ENCODE measurements around the gene UBE2J2.

Gene UBE2J2

DNA sequence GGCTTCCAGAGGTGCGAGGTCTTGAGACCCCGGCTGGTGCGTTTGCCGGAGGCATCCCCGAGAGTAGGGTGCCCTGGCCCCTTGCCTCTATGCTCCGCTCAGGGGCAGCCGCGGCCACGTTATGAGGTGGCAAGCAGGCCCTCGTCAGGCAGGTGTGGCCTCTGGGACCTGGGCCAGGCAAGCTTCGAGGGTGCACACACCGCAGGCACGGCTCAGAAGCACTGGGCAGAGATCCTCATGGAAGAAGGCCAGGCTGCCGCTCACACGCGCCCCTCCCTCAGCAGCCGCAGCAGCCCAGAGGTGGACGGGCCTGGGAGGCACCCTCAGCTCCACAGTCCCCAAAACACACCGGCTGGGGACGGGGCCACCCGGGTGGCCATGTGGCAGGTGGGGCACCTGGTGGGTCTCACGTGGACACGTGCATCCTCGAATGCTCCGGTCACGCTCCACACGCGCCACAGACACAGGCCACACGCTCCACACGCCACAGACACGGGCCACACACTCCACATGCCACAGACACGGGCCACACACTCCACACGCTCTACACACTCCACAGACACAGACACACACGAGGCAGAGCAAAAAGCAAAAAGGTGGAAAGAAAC, 48.3 kb downstream of the UBE2J2 start:
- no peak for DNase-seq

DNA sequence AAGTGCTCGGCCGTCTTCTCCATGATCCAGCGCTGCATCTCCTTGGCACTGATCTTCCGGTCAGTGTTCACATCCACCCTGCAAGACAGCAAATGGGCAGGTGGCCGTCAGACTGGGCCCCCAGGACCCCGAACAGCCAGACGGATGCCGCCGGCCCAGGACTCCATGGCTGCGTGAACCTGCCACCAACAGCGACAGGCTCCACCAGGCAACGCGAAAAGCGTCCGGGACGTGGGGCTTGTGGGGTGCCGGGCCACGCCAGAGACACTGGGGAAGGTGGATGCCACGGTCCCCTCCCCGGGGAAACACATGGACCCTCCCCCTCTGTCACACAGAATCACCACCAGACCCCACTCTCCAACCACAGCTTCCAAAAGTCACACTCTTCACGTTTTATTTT, 49.8 kb downstream of the UBE2J2 start:
- no peak for DNase-seq

DNA sequence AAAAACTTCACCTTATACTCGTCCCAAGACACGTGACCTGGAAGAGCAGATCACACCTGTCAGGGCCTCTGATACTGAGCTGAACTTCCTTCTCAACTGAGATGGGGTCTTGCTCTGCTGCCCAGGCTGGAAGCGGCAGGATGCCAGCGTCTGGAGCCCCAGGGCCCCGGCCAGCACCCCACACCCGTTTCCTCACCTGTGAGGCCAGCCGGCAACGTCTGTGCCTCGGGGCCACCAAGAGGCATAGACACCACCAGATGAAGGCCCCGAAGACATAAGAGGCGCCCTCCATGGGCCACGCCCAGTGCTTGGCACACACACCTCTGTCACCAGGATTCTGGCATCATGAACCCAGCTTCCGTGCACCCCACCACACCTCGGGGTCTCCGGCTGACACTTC, 50.3 kb downstream of the UBE2J2 start:
- no peak for DNase-seq

DNA sequence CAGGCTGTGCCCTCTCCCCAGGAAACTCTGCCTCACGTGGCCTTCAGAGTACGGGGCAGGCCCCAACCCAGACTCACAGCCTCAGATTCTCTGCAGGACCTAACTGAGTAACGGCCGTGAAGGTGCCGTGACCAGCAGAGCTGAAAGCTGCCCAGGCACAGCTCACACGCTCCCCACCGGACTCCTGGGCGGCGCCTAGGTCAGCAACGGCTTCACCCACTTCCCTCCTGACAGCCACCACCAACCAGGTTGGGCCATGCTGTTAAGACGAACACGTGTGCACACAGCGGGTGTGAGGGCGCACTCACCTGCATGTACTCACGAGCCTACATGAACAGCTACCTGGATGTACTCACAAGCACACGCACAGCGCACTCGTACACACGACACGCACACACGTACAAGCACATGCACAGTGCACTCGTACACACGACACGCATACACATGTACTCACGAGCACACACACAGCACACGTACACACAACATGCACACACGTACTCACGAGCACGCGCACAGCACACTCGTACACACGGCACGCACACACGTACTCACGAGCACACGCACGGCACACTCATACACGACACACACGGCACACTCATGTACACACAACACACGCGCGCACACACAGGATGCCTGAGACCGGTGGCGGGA, 51.0 kb downstream of the UBE2J2 start:
- no peak for DNase-seq

DNA sequence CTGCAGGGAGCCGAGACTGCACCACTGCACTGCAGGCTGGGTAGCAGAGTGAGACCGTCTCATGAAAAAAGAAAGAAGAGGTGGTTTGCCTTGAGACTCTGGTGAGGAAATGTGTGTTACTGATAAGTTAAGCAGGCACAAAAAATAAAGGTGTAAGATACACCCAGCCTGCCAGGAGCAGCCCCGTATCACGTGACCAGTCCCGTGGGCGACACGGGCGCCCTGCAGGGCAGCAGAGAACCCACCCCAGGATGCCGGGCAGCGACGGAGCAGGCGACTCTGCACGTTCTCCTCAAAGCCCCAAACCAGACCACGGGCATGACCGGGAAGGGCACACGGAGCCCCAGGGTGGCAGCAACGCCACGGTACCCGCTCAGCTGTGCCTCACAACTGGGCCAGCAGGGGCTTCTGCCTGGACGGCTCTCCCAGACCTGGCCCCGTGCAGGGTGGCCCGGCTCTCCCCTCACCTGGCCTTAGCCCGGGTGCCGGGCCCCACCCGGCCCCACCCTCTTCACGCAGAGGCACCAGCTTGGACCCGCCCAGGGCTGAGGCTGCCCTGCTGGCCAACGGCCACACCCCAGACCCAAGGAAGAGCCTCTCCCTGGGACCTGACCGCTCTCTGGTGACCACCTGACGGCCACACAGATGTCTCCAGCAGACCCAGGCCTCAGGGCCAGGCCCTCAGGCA, 51.6 kb downstream of the UBE2J2 start:
- DNase-seq, result no peak

DNA sequence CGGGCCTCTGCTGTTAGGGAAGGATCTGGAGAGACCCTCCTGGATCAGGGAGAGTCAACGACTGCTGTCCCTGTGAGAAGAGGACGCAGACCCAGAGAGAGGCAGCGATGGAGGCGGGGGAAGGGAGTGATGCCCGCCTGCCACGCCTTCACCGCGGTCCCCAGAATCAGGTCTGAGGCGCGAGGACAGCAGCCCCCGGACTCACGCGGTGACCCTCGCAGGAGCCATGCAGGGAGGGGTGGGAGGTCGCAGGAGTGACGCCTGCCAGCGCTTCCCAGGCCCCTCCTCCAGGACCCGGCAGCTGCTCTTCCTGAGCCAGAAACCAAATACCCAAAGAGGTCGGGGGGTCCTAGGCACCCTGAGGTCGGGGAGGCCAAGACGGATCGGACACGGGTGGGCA, 53.5 kb downstream of the UBE2J2 start:
- DNase-seq, result no peak

DNA sequence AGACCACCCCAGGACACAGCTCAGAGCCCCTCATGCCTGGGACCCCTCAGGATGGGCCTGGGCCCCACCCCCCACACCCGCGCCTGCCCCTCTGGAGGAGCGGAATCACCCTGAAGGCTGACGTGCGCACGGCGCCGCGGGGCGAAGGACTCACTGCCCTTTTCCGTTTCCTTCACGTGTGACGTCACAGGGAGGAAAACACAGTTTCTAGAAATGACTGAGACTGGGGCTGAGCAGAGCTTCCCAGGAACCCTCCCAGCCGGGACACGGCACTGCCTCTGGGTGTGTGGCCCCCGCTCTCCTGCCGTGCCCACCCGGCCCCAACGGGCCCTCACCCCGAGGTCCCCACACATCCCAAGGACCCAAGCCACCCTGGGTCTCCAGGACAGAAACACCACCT, 54.3 kb downstream of the UBE2J2 start:
- DNase-seq, result no peak

DNA sequence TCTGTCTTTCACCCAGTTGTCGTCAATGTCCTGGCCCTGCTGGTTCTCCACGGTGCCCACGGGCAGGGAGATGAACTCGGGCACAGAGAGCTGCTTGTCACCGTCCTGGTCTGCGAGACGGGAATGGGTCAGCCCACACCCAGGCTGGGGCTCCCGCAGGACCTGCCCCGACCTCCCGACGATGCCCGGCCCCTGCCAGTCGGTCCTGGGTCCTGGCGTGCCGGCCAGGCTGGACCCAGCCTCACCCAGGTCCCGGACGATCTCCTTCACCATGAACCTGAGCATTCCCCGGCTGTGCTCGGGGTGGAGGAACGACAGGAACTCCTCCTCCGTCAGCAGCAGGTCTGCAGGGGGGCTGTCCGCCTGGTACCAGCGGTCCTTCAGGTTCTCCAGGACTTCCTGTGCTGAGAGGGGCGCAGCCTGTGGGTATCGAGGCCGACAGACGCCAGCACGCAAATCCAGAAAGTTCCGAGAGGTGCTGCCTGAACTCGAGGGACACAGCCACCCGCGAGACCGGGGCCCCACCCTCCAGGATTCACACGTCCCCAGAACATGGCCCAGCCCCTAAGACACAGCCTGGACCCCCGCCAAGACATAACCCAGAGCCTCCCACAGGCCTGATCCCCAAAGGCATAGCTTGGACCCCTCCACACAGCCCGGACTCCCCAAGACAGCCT, 55.0 kb downstream of the UBE2J2 start:
- no peak for DNase-seq

DNA sequence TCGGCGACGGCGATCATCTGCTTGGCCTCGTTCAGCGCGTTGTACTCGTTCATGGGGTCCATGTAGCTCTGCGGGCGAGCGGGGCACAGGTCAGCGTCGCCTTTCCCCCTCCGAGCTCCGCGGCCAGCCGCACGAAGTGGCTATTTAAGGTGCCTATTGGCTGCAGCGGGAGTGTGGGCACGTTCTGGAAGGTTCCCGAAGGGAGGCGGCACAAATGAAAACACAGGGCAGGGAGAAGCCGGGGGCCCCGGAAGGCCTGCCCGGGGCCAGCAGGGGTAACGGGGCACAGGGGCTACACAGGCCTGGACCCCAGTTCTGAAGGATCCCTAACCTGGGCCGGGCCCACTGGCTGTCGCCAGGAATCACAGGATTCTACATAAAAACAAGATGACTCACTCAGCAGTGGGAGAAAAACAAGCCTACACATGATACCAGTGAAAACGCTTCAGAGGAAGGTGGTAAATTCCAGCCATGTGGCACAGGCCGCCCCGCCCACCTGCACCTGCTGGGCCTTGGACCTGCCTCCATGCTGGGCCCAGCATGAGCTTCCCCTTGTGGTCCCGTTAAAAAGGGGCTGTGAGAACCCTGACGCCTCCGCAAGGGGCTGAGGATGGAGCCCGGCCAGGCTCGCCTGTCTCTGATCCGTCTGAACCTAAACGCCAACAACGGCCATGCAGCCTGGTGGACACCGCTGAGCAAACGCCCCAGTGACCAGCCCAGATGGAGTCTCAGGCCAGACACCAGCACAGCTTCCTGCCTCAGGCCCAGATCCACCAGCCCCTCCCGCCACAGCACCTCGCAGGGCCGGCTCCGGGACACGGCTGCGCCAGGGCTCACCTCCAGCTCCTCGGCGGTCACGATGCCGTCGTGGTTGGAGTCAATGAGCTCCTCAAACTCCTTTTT, 55.8 kb downstream of the UBE2J2 start:
- DNase-seq, result no peak

DNA sequence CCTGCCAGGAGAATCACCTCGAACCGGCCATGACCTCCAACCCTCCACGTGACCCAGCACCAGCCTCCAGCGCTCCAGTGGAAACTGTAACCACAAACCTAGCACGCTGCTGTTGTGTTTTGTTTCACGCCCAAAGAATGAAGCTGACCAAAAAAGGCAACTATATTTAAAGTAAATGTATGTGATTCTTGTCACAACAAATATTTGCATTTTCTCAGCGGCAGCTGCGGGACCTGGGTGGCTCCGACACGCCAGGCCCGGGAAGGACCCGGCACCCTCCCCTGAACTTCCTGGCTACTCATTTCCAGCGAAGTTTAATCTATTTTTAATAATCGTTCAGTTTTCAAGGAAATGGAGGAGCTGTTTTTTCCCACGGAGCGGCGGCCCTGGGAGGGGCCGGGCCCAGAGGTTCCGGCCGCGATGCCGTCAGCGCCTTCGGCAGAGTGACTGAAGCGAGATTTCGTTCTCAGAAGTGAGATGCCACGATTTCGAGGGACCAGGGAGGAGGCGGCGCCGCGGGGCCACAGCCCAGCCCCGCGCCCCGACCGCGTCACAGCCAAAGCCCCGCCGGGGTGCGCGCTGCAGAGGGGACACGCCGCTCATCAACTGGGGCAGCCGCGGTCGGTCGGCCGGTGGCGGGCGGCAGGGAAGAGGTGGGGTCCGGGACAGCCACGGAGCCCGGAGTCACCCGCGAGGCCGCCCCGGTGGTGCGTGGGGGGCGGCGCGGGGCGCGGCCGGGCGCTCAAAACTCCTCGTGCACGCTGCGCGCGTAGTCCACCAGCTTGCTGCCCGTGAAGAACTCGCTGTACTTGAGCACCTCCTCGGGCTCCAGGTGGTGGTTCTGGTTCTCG, 56.7 kb downstream of the UBE2J2 start:
- no peak for DNase-seq

DNA sequence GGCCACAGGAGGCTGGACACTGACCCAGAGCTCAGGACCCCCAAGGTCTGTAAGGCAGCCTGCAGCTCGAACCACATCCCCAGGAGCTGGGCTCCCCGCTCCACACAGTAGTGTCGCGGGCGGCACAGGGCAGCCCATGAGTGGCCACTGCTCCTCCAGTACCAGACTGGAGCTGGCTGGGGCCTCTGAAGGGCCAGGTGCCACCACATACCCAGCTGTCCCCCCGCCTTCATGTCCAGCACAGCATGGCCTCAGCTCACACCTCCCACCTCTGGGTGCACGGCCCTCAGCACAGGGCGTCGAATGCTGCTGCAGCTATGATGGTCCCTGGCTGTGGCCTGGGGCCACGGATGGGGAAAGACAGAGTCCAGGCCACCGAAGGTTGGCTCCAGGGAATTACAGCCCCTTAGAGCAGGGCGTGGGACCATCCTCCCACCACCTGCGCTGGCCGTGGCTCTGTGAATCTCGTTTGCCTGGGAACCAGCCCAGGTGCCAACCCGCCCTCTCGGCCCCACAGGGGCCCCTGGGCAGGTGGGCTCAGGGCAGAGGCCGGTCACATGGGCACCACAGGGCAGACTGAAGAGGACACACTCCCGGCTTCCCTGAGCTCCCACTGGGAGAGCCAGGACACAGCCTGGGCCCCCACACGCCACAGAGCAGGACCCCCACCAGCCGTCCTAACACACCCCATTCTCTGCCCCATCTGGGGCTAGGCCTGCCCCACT, 57.6 kb downstream of the UBE2J2 start:
- no peak for DNase-seq

DNA sequence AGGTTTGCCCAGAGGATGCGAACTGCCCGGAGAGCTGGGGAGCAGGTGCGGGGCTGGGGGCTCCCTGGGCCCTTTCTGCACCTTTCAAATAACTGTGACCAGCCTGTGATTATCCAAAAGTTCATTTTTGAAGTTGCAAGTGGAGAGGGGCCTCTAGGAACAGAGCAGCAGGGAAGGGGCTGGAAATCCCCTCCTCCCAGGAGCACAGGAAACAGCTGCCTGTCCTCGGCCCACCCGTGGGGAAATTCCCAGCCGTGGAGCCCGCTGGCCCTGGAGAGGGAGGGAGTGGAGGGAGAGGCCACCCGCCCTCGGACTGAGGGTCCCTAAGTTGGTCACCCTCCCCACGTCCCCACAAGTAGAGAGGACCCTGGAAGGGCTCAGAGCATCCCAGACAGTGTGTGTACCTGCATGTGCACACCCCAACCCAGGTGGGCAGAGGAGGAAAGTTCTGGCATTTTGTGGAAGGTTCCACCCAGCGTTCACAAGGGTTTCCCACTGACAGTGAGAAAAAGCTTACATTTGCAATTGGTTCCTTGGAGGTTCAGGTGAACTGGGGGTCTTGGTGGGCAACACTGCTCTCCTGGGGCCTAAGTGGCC, 58.5 kb downstream of the UBE2J2 start:
- no peak for DNase-seq

DNA sequence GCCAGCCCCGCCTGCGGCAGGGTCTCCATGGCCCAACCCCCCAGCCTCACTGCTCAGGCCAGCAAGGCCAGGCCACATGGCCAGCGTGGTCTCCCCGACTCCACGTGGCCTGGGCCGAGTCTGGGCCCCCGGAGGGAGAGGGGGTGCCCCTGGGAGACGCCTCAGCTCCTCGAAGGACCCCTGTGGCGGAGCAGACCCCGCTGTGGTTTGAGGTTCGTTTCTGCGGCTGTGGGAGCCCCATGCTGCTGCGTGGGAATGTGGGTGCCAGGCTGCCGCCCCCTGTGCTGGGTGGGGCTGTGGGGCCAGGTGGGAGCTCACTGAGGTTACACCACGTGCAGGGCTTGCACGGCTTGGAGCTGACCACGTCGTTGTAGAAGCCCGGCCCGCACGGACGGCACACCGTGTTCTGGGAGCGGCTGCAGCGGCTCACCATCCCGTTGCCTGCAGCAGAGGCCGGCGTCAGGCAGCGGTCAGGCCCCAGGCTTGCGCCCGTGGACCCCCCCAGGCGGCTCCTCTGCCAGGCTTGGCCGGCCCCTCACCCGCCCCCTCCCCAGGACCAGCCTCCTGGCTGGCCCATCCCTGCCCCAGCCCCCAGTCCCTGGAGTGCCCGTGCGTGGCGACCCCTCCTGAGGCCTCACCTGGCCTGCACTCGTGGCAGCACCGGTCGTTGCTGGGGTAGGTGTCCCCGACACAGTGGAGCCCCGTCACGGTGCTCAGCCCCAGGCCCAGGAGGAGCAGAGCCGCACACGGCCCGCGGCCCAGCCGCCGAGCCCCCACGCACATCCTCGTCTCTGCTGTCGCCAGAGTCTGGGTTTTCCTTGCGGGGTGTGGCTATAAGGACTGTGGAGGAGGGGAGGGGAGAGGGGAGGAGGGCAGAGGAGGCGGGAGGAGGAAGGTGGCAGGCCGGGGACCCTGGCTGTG, 60.0 kb downstream of the UBE2J2 start, which contains the start of gene TNFRSF4:
Gene TNFRSF4, minus strand, starts transcription at position 809 of the 921 bp plus-strand sequence. Its CDS starts 26 bp downstream, at position 783.
- no peak for DNase-seq

DNA sequence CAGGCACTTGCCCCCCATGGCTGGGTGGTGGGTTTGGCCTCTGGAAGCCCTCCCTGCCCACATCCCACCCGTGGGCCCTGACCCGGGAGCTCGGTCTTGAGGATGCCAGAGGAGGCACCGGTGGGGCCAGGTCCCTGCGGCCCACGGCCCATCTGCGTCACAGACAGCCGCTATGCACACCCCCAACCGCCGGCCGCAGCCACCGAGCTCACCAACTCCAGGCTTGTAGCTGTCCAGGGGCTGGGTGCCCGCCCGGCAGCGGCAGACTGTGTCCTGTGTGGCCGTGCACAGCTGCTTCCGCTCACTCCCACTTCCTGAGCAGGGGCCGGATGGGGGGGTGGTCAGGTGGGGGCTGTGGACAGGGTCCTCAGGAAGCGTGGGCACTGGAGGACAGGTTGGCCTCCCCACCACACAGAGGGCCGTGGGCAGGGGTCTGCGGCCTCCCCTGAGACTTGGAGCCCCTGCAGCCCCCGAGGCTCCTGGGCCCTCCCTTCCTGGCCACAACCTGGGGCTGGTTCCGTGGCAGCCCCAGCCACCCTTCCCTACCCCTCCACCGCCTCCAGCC, 60.8 kb downstream of the UBE2J2 start:
- DNase-seq, result peak; percentile 68

DNA sequence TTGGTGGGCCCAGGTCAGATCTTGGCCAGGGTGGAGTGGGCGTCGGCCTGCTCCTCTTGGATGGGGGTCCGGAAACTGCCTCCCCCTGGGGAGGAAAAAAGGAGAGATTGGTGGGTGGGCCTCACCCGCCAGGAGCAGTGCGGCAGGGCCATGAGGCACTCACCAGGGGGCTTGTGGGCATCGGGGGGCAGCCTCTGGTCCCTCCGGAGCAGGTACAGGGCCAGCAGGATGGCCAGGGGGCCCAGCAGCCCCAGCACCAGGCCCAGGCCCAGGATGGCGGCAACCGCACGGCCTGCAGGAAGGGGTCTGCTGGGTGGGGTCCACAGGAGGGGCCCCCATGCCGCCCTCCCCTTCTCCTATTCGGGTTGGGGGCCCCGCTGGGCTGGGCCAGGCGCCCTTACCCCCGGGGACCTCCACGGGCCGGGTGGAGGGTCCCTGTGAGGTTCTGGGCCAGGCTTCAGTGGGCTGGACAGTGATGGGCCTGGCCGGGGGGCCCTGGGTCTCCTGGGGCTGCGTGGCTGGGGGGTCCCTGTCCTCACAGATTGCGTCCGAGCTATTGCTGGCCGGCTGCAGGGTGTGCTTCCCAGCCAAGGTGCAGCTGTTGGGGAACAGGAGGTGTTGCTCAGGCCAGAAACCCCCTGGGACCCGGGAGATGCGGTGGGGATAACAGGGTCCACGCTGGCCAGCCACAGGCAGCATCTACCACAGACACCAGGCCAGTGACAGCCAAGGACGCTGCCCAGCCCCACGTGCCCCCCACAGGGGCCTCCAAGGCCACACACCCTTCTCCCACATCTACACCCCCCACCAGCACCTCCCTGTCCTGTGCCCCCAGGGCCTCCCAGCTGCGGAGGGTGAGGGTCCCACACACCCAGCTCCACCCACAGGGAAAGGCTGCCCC, 61.9 kb downstream of the UBE2J2 start:
- no peak for DNase-seq

DNA sequence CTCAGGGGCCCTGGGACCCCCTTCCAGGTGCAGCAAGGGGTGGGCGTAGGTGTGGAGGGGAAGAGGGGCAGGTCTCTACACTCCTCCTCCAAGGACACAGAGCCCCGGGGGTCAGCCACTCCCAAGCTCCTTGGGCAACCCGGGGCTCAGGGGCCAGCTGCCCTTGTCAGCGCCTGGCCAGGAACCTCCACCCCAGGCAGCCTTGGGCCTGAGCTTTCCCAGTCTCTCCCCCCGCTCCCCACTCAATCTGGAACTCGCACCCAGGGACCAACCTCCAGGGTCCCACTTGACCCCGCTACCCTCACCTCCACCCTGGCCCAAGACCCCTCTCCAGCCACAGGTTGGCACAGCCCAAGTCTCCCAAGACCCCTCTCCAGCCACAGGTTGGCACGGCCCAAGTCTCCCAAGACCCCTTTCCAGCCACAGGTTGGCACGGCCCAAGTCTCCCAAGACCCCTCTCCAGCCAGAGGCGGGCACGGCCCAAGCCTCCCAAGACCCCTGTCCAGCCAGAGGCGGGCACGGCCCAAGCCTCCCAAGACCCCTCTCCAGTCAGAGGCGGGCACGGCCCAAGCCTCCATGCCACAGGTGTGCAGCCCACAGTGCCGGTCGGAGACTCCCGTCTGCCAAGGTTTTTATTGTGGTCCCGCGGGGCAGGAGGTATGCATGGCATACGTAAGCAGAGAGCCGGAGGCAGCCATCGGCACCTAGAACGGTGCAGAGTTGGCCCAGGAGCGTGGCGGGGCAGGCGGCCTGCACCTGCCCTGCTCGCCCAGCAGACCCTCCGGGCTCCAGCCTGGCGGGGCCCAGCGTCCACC, 62.7 kb downstream of the UBE2J2 start:
- DNase-seq, result no peak

All from hematopoietic multipotent progenitor cell treated with erythropoietin and hydrocortisone succinate and interleukin-3 and kit ligand, for 6 days (in vitro differentiated cells).